Measurements from ENCODE around the gene SLIT1.

The SLIT1 gene

DNA sequence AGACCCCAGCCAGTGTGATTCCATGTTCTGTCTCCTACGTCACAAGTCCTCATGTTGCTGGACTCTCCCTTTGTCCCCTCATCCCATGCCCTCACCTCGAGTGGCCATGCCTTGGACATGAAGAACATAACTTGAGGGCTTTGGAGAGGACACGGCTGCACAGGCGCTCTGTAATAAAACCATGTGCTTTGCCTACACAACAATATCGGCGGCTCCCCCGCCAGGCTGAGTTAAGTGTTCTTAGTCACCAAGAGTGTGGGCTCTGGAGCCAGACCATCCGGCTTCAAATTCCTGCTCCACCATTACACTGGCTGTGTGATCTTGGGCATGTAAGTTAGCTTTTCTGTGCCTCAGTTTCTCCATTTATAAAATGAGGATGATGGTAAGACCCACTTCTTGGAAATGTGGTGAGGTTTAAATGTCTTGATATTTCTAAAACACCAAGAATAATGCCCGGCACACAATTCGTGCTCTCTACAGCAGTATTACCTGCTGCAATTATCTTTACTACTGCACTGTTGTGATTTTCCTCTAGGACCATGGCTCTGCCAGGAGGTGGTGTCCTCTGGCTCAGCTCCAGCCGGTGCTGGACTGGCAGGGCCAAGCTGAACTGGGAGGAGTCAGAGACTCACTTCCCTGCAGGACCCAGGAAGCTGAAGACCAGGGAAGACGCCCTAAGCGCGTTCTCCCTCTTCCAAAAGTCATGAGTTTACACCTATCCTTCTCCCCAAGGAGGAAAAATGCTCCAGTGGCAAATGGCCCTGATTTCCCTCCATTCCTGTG lies 15.7 kb downstream of the SLIT1 start:
- no peak for DNase-seq

DNA sequence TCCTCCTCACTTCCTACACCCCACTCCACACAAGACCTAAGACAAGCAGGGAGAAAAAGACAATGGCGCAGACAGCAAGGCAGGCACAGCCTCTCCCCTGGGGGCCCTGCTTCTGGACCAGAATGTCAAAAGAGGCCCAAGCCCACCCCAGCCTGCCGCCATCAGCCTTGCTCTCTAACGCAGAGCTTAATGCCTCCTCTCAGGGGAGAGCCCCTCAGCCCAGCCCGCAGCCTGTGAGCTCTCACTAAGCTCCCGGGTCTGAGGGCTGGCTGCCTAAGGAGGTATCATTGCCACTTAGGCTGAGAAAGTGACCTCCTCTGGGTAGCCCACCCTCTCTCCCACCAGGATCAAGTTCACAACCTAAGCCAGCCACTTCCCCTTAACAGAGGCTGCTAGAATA lies 16.7 kb downstream of the SLIT1 start:
- DNase-seq, result no peak

DNA sequence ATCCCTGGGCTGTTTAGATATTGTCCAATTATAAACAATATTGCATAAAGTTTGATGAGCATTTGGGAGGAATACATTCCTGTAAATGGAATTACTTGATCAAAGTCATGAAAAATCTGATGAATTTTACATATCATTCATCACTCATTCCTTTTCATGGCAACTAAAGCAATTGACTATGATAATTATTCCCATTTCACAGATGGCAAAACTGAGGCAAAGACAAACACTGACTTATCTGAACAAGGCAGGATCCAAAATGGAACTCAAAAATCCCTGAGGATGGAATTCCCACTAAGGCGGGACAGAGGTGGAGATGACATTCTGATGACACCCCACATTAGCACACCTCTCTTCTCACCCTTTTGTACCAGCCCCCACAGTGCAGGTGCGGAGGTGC lies 17.1 kb downstream of the SLIT1 start:
- no peak for DNase-seq

DNA sequence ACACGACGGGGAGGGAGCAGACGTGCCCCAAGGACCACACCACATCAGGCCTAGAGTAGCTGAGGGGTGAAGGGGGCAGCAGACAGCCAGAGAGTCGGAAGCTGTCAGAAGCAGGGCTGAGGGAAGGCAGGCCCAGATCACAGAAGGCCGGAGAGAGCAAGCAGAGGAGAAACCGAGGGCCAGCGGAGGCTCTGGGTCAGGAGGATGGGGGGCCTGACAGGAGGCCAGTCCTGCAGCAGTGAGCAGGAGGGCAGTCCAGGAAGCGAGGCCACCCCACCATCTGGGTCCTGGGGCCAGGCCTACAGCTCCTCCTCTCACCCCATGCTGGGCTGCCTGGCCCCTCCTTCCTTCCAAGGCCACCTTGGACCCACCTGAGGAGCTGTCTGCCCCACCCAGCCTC lies 20.3 kb downstream of the SLIT1 start:
- DNase-seq, result no peak

DNA sequence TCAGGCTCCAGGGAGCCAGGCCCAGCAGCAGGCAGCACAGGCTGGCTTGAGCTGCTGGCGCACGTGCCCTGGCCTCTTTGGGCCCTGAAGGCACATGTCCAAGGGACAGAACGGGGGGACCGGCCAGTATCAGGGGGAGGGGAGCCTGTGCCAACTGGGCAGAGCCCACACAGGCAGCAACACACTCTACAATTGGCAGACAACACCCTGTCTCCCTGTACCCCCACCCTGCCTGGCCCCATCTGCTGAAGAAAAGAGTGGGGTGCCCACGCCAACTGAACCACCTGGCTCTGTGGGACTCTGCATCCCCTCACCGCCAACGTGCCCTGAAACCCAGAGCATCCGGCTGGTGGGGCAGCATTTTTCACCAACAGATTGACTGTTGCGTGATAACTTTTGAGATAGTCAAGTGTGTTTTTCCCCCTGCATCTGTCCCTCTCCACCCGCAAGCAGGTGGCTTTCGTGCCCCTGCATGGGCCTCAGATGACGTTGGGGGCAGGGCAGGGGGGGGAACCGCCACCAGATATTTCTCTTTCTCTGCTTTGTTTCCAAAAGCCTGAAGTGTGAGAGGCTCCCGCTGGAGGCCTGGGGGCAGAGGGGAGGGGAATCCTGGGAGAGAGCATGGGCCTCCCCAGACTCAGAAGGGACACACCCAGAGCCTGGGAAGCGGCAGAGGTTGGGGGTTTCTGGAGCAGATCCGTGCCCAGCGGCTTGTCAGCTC lies 21.8 kb downstream of the SLIT1 start:
- no peak for DNase-seq

DNA sequence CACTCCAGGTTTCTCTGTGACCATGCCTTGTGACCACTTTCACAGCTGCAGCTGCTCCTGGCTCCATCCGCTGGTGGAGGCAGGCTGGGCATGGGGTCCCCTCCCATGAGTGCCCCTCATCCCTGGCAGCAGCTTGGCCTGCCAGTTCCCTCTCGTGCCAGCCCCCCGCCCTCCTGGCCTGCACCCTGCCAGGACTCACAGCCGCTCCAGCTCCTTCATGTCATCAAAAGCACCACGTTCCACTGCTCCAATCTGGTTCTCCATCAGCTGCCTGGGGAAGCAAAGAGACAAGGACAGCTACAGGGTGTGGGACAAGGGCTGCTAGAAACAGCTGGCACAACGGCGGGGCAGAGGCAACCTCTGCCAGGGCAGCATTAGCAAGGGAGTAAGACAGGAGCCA lies 22.6 kb downstream of the SLIT1 start:
- no peak for DNase-seq

DNA sequence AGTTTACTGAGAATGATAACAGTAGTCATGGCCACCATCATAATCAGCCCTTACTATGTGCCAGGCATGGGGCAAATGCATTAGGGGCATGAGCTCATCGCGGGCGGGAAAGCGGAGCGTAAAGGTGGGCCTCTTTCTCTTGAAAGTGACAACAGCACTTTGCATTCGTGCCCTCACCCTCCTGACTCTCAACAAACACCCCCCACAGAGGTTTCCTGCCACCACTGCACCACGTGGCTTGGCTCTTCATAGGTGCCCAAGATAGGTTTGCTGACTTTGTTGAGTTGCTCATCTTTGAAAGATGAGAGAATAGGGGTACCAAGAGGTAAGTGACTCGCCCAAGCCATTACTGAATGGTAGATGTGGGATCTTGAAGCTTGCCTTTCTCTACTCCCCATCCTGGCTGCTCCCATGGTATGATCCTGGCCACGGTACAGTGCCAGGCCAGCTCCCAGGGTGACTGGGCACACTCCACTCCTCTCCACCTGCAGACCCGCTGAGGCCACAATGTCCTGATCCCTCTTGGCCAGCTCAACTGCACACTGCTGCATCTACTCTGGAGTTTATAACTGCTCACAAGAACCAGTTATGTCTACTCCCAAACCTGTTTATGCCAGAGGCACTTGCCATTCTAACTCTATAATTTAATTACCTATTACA lies 26.0 kb downstream of the SLIT1 start:
- no peak for DNase-seq

DNA sequence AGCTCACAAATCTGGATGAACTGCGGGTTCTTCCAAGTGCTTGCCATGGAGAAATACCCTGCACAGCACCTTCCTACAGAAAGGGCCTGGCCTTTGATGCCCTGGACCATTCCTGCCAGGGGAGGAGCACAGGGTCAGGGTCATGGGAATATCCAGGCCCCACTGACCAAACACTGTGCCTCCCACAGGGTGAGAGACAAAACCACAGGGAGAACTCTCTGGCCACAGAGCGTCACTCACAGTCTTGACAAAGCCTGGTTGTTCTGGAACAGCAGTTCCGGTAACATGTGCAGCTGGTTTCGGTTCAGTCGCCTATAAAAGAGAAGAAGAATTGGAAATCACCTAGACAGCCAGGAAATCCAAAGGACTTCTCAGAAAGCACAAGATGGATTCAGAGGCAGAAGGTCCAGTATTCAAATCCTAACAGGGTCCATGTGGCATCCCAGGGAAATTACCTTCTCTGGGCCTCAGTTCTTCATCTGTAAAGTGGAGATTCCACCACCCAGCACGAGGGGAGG lies 28.1 kb downstream of the SLIT1 start:
- DNase-seq, result no peak

DNA sequence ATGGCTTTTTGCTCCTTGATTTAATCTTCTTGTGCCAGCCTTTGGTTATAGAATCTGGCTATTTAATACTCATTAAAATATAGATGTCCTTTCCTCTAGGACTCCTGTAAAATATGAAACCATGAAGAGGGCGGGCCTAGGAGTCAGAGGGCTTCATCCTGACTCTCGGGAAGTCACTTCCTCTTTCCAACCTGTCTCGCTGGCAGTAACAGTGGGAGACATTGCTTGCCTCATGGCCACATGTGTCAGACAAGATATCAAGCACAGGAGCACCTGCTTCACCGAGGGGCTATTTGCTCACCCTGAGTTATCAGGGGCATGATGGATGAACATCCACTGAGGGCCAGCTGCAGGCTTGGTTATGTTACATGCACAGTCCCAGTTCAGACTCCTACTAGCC lies 31.0 kb downstream of the SLIT1 start:
- no peak for DNase-seq

DNA sequence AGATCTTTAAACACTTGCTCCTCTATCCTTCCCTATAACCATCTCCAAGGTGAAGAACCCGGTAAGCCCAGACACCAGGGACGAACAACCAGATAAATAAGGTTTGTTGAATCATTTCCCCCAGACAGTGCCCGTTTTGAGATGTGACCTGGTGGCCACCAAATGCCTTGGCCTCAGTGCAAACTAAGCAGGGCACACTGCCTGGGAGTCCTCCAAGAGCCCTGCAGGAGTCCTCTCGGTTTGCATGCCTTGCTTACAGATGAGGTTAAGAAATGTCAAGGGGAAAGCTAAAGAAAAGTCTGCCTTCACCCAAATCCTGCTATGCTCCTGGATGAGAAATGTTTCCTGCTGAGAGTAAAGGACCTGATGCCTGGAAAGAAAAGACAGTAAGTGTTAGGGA lies 31.6 kb downstream of the SLIT1 start:
- DNase-seq, result no peak

DNA sequence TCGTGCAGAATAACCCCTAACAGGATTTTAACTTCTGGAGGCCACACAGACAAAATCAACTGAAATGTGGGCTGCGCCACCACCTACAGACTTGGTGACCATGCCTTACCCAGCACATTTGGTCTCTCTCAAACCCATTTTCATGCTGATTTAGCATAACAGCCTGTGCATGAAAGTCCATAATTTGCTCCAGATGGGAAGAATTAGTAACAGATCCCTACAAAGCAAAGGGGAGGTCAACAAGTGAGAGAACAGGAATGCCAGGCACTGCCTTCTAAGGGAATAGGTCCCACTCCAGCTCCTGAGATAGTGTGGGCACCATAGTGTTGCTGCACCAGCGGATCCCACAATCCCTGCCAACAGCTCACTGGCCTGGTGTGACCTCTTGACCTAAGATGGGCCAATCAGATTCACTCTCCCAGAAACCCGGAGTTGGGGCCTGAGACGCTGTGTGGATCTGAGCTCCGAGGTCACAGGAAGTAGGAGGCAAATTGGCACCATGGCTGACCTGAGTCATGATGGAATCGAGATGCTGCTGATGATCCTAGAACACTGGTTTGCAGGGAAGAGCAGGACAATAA lies 32.4 kb downstream of the SLIT1 start:
- no peak for DNase-seq

DNA sequence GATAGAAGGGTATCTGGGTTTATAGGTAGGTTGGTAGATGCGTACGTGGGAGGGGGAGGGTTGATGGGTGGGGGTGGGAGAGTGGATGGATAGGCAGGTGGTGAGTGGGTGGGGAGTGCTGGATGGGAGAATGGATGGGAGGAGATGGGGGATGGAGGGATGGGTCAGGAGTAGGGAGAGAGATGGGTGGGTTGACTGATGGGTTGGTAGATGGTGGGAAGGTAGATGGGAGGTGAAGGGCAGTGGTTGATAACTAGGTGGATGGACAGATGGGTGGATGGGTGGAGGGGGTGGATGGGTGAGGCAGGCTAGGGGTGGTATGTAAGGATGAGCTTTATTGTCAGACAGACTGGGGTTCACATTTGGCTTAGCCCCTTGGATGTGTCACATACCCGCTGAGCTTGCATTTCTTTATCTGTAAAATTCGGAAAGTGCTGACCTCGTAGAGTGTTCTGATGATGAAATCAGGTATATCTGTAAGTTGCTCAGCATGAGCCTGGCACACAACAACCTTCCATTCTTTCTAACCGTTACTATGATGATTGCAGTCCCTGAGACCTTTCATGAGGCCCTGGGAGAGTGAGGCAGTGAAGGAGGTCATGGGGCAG lies 34.3 kb downstream of the SLIT1 start:
- DNase-seq, result no peak

DNA sequence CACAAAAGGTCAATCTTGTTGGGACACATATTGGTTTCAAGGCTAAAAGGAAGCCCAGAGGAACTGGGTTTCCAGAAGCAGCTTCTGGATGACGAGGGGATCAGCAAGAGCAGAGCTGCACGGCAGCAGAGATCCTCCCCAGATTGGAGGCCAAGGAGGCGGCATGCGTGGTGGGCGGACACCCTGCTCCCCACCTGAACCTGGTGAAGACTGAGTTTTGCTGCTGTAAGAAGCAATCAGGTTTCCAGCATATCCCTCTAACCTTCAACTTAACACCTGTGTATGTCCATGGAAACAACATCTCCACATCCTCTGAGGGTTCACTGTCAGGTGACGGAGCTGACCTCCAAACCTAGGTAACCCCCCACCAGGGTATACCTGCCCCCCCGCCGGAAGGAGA lies 35.1 kb downstream of the SLIT1 start:
- DNase-seq, result no peak

DNA sequence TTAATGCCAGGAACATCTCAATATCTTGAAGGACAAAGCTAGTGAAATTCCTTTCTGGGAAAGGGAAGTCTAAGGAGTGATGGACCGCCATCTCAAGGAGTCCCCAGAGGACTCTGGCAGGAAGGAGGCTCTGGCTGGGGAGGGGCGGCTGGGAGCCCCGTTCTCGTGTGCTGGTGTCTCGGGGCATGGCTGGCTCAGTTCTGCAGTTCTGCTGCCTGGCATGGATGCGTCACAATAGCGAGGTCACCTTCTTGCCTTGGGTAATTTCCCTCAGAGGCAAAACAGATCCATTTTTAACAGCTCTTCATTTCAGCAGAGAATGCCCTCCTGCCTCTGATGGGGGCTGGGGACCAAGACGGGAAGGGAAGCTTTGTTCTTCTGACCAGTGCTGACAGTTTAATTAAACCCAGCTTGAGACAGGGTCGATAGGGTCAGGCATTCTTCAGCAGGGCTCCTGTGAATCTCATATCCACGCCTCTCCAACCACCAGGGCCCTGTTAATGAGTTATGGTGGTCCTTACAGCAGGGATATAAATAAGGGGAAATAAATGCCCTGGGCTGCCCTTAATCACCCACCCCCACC lies 35.7 kb downstream of the SLIT1 start:
- DNase-seq, result no peak

DNA sequence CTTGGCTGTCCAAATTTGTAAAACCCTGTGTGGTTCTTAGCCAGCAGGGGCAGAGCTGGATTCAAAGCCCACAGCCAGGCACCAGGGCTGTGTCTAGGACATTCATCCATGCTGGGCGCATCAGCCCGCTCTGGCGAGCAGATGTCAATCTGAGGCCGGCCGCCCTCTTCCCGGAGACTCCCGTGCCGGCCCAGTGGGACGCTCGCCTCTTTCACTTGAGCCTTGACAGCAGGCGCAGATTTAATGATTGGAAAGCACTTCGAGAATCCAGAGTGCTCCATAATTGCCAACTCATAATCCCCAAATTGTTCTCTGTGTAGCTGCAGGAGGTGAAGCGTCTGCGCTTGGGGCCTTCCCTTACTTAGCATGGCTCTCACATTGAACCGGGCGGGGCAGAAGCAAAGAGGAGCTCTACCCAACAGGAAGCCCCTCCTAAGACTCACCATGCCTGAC lies 36.7 kb downstream of the SLIT1 start:
- no peak for DNase-seq

DNA sequence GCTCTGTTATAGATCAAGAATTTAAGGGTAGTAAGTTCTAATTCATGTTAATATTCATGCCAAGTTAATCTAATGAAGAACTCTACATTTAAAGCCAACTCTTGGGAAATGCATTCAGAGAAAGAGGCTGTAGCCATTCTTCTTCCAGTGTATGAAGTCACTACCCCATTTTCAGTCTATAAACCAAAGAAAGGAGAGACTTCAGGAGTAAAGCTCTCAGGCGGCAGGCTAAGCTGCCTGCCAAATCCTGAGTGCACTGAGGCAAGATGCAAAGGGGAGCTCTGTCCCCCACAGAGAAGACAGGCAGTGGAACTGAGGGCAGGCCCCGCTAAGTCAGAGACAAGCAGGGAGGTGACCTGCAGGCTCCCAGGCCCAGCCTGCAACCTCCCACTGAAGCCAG lies 41.5 kb downstream of the SLIT1 start:
- DNase-seq, result no peak

DNA sequence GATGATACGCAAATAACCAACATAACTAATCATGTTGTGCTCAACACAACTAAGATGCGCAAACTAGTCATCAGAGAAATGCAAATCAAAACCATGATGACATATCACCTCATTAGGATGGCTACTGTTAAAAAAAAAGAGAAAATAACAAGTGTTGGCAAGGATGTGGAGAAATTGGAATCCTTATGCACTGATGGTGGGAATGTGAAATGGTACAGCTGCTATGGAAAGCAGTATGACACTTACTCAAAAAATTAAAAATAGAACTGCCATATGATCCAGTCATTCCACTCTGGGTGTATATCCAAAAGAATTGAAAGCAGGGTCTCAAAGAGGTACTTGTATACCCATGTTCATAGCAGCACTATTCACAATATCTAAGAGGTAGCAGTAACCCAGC lies 42.9 kb downstream of the SLIT1 start:
- no peak for DNase-seq

DNA sequence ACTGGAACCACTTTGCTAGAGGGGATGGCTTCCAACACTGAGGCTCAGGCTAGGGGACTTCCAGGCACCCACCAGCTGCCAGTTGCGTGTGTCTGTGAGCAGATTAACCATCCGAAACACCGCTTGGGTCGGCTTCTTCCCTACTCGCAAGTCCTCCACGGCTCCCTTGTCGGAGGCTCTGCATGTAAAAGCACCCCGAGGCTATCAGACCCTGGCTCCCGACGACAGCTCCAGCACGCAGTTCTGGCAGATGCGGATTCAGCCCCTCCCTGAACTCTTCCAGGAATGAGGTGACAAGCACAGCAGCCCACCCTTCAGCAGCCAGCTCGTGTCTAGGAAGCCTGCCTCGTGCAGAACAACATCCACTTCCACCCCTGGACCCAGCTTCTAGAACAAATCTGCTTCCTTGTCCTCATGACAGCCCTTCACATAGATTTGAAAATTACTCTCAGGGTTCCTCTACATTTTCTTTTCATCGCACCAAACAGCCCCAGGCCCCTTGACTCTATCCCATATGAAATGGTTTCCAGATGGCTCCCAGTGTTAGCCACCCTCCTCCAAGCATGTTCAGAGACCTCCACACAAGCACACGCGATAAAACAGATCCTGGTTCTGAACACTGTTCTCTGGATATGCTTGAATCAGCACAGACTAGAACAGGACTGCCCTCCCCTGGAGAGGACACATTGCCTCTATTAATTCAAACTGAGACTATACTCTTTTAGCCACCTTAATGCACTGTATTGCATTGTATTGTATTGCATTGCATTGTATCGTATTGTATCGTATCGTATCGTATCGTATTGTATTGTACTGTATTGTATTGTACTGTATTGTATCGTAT lies 44.6 kb downstream of the SLIT1 start:
- DNase-seq, result no peak

DNA sequence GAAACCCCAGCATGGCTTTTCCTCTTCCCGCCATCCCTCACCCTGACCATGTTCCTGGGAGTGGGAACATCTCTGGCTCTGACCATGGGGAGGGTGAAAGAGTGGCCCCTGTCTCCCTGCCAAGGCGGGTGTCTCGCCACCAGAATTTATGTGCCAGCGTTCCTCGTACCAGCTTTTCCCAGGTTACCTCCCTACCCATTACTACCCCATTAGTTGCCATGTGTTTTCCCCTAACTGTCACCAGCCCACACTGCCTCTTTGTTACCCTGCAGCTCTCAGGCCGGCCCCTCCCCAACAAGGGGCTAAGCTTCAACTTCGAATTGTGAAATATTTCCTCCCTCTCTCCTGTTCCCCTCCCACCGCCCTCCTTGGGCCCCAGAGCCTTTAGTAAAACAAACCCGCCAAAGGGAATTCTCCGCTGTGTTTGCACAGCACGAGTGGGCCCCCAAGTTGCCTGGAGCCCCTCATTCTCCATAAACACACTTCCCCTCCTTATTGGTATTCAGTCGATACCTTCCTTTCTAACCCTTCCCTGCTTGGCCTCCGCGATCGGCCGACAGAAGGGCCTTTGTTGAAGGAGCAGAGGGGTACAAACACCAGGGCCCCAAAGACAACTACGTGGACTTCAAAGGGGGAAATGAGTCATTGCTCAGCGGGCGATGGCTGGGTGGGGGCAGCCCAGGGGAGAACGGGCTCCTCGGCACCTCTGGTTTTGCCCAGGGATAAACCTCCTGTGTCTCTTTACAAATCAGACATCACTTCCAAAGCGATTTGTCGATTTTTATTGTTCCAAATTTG lies 45.5 kb downstream of the SLIT1 start:
- DNase-seq, result no peak

DNA sequence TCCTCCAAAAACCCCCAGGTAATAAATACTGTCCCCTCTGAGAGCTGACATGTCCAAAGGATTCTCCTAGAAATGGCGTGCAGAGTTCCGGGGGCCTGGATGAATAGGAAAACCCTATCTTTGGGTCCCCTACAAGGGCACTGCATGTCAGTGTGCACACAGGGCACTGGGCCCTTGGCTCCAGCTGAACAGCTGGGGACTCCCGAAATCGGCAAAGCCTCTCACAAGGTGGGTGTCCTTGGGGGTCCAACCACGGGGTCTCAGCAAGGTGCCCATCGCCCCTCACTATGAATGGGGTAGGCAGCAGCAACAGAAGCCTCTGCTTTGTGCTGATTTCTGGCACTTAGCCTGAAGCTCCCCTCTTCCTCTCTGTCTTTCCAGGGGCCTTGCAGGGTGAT lies 46.1 kb downstream of the SLIT1 start:
- DNase-seq, result no peak

DNA sequence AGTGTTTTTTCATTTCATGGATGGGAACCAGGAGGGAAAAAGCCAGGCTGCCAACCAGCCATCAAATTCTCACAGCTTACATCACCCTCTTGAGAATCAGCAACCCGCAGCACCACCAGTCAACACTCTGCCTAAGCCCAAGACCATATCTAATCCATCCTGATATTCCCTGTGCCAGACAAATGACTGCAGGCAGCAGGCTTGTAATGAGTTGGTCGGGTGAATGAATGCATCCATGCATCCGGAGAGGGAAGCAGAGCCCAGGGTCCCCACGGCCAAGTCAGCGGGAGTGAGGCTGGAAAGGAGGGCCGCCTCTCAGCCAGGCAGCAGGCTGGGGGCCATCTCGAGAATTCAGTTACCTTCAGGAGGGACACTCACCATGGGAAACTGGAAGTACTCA lies 46.9 kb downstream of the SLIT1 start:
- no peak for DNase-seq

Data from stimulated activated CD4-positive, alpha-beta T cell treated with anti-CD3 and anti-CD28 coated beads, Interleukin-2, amount 100 ng/mL, for 48 hours (primary cell).